Kidney (tissue), 14 donors: ENCODE results near the gene CD276. TPM values are rescaled to one million over a fixed set of nuclear protein-coding genes. Genes with fewer than 3 reads are reported as not detected.
A peak's percentile ranks its signal among the peaks of the same experiment; 100 is the strongest.
"Not testable (repeated sequence)": the region's sequence is repeated elsewhere in the genome, so short reads cannot be mapped to it uniquely, and the experiment has no call there.

ENCODE experiments used
- DNase-seq, 5 donors: peaks; one replicate each; pipeline ENCODE4 v3.0.0-alpha.2; 2013 to 2020
- FAIRE-seq: peaks from 2 replicates; lab custom pipeline; 2012; peaks lifted over from hg19 to GRCh38; lab: Jason Lieb, UNC
- H3K27ac ChIP-seq, 2 donors: one replicate each; pipeline ENCODE4 v1.7.0; 2013; ENCODE audit warnings: low read depth in 2 of 2, low read length in 2 of 2, inconsistent platforms in 1 of 2
- H3K27me3 ChIP-seq: one replicate; pipeline ENCODE4 v1.7.1; 2013; ENCODE audit warnings: low read length, inconsistent platforms; ENCODE audit not compliant: control insufficient read depth, insufficient read depth
- H3K36me3 ChIP-seq, 3 donors: one replicate each; pipeline versions ENCODE4 v1.7.0 to v1.7.1; 2013; ENCODE audit warnings: low read length in 3 of 3, control low read depth in 1 of 3, inconsistent platforms in 1 of 3; ENCODE audit not compliant: insufficient read depth in 3 of 3, control insufficient read depth in 2 of 3
- H3K4me1 ChIP-seq, 3 donors: one replicate each; pipeline versions ENCODE4 v1.7.0 to v1.7.1; 2013; ENCODE audit warnings: low read length in 3 of 3, inconsistent platforms in 1 of 3, low read depth in 1 of 3; ENCODE audit not compliant: control insufficient read depth in 2 of 3, insufficient read depth in 2 of 3
- H3K4me3 ChIP-seq, 3 donors: one replicate each; pipeline versions ENCODE4 v1.7.0 to v1.8.1; 2013; ENCODE audit warnings: low read length in 3 of 3, control low read depth in 1 of 3, inconsistent platforms in 1 of 3
- H3K9ac ChIP-seq, 3 donors: one replicate each; pipeline versions ENCODE4 v1.7.0 to v1.7.1; 2013; ENCODE audit warnings: low read length in 3 of 3, control low read depth in 1 of 3, inconsistent platforms in 1 of 3
- H3K9me3 ChIP-seq, 3 donors: one replicate each; pipeline versions ENCODE4 v1.7.0 to v1.7.1; 2013; ENCODE audit warnings: low read length in 3 of 3, control low read depth in 1 of 3, inconsistent platforms in 1 of 3; ENCODE audit not compliant: control insufficient read depth in 2 of 3, insufficient read depth in 1 of 3
- intact Hi-C: fragments of 100-400 bp; cut with DNase I; formaldehyde crosslinking; loops from one replicate; pipeline ENCODE4 v1.11.1; 2022
- polyA plus RNA-seq: library from polyadenylated mRNA; stranded (reverse); fragments of 350-450 nt; fragmentation: Illumina TruSeq; extraction: RNeasy Lipid Tissue Mini Kit (QIAGEN cat#74804); gene quantifications from one replicate; pipeline ENCODE4 v1.2.3, GENCODE V29; 2014; ENCODE audit warnings: low read depth, low replicate concordance; ENCODE audit not compliant: insufficient read depth
- total RNA-seq: library from RNA; stranded (reverse); fragmentation: NEBNext Ultra II Directional; extraction: Animal tissue kit (Norgen Biotek cat#: 25700); gene quantifications from one replicate; pipeline ENCODE4 v1.2.1, GENCODE V29; 2021
- TF ChIP-seq, protein P1 (sequence below): IDR thresholded peaks from 3 replicates; pipeline ENCODE4 v1.5.1; 2012; ENCODE audit warnings: mild to moderate bottlenecking, moderate library complexity, borderline replicate concordance; ENCODE audit not compliant: insufficient read depth; ENCODE audit errors: extremely low read depth
- donor health status: control.
- donor health status: control.
- donor health status: control.
- donor health status: control.
- donor health status: control.
- donor health status: DM: yes; HTN: yes; CAD: no.
- donor health status: Normal renal cell carcinoma (clear cell type).

CD276 gene
- total and polyA plus RNA-seq, 2 donors from 2014 or later = 25.0 to 31.5 TPM

DNA sequence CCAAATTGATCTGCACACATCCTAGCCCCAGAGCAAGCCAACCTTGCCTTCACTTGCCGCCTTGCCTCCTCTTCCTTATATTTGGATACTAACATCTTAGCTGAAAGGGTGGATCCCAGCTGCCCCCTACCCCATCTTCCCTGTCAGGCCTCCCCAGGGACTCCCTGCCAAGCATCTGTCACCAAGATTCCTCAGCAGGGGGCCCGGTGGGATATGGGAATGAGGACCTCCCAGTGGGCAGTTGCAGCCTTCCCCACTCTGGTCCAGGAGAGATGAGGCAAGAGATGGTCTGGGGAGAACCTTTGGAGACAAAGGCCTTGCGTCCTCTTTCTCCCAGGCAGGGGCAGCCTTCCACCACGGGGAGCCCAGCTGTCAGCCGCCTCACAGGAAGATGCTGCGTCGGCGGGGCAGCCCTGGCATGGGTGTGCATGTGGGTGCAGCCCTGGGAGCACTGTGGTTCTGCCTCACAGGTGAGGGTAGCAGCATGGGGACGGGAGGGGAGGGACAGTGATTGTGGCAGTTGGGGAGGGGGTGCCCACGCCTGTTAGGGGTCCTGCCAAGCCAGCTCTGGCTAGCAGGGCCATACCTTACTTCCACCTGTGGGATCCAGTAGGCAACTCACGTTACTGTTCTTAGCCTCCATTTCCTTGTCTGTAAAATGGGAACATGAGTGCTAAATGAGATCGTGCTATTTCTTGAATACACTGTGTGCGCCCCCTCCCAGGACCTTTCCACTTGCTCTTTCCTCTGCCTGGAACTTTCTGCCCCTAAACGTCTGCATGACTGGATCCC lies 15.3 kb downstream of the CD276 start:
- TF ChIP-seq, protein P1, sequence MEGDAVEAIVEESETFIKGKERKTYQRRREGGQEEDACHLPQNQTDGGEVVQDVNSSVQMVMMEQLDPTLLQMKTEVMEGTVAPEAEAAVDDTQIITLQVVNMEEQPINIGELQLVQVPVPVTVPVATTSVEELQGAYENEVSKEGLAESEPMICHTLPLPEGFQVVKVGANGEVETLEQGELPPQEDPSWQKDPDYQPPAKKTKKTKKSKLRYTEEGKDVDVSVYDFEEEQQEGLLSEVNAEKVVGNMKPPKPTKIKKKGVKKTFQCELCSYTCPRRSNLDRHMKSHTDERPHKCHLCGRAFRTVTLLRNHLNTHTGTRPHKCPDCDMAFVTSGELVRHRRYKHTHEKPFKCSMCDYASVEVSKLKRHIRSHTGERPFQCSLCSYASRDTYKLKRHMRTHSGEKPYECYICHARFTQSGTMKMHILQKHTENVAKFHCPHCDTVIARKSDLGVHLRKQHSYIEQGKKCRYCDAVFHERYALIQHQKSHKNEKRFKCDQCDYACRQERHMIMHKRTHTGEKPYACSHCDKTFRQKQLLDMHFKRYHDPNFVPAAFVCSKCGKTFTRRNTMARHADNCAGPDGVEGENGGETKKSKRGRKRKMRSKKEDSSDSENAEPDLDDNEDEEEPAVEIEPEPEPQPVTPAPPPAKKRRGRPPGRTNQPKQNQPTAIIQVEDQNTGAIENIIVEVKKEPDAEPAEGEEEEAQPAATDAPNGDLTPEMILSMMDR = no peak
- Histone ChIP-seq H3K9me3 (no peaks in the 10 kb centered on the region), H3K27me3 (no peaks in the 10 kb centered on the region), H3K4me3 (no peak overlapping the region), H3K27ac (no peak overlapping the region), H3K9ac (no peak overlapping the region), H3K36me3 (no peaks in the 10 kb centered on the region), H3K4me1 (peaks cover 0 to 5% (median 5%) of the 10 kb centered on the region in 3 donors)
- FAIRE-seq (no peak), DNase-seq (no peak)
- intact Hi-C loops = no loop called here

DNA sequence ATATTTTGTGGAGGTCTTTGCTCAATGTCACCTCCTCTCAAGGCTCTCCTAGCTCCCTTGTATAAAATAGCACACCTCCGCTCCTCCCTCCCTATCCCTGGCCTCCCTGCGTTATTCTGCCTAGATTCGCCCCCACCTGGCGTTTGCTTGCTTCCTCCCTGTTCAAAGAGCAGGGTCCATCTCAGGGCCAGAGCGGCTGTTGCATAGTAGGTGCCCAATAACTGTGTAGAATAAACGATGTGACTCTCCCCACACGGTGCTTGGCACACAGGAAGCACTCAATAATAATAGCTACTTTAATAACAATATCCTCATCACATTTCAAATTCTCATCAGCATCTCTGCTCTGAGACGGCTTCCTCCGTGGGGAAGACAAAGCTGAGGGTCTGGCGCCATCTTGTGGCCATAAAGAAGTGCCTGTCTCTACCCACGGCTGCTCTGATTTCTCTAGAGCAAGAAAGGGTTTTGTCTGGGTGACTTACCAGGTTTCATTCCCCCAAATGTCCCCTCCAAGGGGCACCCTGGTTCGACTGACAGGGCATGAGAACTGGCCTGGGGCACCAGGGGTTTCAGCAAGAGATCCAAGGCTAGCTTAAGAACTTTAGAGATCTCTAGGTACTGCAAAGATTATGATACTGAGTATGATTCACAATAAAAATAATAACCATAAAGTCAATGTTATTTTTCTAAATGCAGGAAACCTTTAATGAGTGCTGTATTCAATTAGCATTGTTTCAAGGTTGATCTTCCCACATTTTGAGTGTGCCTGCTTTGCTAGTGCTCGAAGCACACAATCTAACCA lies 16.1 kb downstream of the CD276 start:
- H3K4me1 ChIP-seq = peaks cover 0 to 5% (median 5%) of the 10 kb centered on the region in 3 donors
- DNase-seq (peak; percentile 75 to 91 (median 83)), FAIRE-seq (peak; percentile 52)
- H3K36me3 ChIP-seq = no peaks in the 10 kb centered on the region
- intact Hi-C loops = no loop called here
- H3K9me3 ChIP-seq = no peaks in the 10 kb centered on the region
- no peak overlapping the region for H3K9ac ChIP-seq
- no peaks in the 10 kb centered on the region for H3K27me3 ChIP-seq
- no peak overlapping the region for H3K4me3 ChIP-seq
- TF ChIP-seq, protein P1 = peak; percentile 89
- no peak overlapping the region for H3K27ac ChIP-seq

DNA sequence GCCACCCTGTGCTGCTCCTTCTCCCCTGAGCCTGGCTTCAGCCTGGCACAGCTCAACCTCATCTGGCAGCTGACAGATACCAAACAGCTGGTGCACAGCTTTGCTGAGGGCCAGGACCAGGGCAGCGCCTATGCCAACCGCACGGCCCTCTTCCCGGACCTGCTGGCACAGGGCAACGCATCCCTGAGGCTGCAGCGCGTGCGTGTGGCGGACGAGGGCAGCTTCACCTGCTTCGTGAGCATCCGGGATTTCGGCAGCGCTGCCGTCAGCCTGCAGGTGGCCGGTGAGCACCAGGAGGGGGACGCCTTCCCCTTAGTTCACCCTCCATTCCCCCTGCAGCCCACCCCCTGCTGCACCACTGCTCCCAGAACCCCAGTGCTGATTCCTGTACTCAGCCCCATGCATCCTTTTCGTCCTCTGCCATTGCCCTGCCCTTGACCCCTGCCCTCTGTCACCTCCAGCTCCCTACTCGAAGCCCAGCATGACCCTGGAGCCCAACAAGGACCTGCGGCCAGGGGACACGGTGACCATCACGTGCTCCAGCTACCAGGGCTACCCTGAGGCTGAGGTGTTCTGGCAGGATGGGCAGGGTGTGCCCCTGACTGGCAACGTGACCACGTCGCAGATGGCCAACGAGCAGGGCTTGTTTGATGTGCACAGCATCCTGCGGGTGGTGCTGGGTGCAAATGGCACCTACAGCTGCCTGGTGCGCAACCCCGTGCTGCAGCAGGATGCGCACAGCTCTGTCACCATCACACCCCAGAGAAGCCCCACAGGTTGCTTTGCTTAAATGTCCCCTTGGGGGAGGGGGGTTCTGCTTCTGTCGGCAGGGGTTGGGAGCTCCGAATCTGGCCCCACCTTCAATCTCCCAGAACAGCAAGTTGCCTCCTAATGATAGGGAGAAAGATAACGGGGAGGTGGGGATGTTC lies 18.4 kb downstream of the CD276 start:
- DNase-seq, H3K36me3 ChIP-seq, intact Hi-C loops, H3K9me3 ChIP-seq, H3K4me1 ChIP-seq, H3K9ac ChIP-seq, FAIRE-seq, H3K27ac ChIP-seq, H3K4me3 ChIP-seq, H3K27me3 ChIP-seq: not testable (repeated sequence)

DNA sequence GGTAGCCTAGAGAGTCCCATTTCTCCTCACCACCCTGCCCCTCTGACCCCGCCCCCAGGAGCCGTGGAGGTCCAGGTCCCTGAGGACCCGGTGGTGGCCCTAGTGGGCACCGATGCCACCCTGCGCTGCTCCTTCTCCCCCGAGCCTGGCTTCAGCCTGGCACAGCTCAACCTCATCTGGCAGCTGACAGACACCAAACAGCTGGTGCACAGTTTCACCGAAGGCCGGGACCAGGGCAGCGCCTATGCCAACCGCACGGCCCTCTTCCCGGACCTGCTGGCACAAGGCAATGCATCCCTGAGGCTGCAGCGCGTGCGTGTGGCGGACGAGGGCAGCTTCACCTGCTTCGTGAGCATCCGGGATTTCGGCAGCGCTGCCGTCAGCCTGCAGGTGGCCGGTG lies 19.4 kb downstream of the CD276 start:
- H3K9me3 ChIP-seq, H3K9ac ChIP-seq, H3K27me3 ChIP-seq, H3K4me3 ChIP-seq, H3K27ac ChIP-seq, FAIRE-seq, H3K4me1 ChIP-seq, DNase-seq, H3K36me3 ChIP-seq, intact Hi-C loops: not testable (repeated sequence)

DNA sequence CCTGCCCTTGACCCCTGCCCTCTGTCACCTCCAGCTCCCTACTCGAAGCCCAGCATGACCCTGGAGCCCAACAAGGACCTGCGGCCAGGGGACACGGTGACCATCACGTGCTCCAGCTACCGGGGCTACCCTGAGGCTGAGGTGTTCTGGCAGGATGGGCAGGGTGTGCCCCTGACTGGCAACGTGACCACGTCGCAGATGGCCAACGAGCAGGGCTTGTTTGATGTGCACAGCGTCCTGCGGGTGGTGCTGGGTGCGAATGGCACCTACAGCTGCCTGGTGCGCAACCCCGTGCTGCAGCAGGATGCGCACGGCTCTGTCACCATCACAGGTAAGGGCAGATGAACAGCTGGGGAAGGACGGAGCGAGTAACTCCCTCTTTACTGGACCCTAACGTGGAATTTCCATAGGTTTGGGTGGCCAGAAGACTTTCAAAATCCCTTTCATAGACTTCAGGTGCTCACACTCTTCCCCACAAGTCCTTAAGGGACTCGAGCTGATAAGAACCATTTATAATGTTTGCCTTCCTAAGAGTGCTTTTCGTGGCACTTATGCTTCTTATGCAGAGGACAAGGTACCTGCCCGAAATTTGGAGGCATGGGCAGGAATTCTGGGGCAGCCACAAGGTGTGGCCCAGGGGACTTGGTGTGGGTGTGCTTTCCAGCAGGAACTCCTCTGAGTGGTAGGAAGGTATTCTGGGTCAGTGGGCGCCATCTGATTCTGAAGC lies 20.1 kb downstream of the CD276 start:
- H3K9me3 ChIP-seq, FAIRE-seq, H3K4me3 ChIP-seq, H3K36me3 ChIP-seq, H3K9ac ChIP-seq, H3K27ac ChIP-seq, DNase-seq, intact Hi-C loops, H3K4me1 ChIP-seq, H3K27me3 ChIP-seq: not testable (repeated sequence)
